Keratinocyte (primary cell): ENCODE measurements around the gene CSNK1G1. TPM values are rescaled to one million over a fixed set of nuclear protein-coding genes. Genes with fewer than 3 reads are reported as not detected.

ENCODE experiments used
- DNase-seq: peaks from one replicate; pipeline ENCODE4 v3.0.0-alpha.2; 2011; ENCODE audit warnings: low read depth, missing footprints, low spot score
- FAIRE-seq: peaks from 2 replicates; lab custom pipeline; 2011; peaks lifted over from hg19 to GRCh38; lab: Jason Lieb, UNC
- H2AFZ ChIP-seq: 2 replicates; pipeline ENCODE4 v1.6.0; 2012; ENCODE audit warnings: low read length, control low read depth, inconsistent platforms; ENCODE audit not compliant: control insufficient read depth
- H3K27ac ChIP-seq: 2 replicates; pipeline ENCODE4 v1.5.1; 2011; ENCODE audit warnings: low read length; ENCODE audit not compliant: control insufficient read depth, insufficient read depth
- H3K27me3 ChIP-seq: 3 replicates; pipeline ENCODE4 v1.6.0; 2011; ENCODE audit warnings: low read length; ENCODE audit not compliant: control insufficient read depth, insufficient read depth; ENCODE audit errors: extremely low read depth
- H3K36me3 ChIP-seq, 2 experiments: 2 replicates in 1 of 2; 3 replicates in 1 of 2; pipeline ENCODE4 v1.5.1; 2011; ENCODE audit warnings: low read length in 2 of 2, mild to moderate bottlenecking in 1 of 2; ENCODE audit not compliant: control insufficient read depth in 2 of 2, insufficient read depth in 2 of 2; ENCODE audit errors: extremely low read depth in 1 of 2
- H3K4me1 ChIP-seq: 3 replicates; pipeline ENCODE4 v1.5.1; 2011; ENCODE audit warnings: low read length; ENCODE audit not compliant: control insufficient read depth, insufficient read depth; ENCODE audit errors: extremely low read depth
- H3K4me2 ChIP-seq: 3 replicates; pipeline ENCODE4 v1.6.0; 2011; ENCODE audit warnings: low read depth, low read length; ENCODE audit not compliant: control insufficient read depth, insufficient read depth; ENCODE audit errors: extremely low read depth
- H3K4me3 ChIP-seq, 3 experiments: fragments of 200-600 bp in 1 of 3; sonication (generic) in 1 of 3; 2 replicates in 2 of 3; 3 replicates in 1 of 3; pipeline ENCODE4 v1.5.1; 2011 to 2016; ENCODE audit warnings: low read length in 3 of 3, mild to moderate bottlenecking in 3 of 3, control low read depth in 2 of 3, inconsistent platforms in 1 of 3, low read depth in 1 of 3, mixed read lengths in 1 of 3, mixed run types in 1 of 3, moderate library complexity in 1 of 3; ENCODE audit not compliant: control insufficient read depth in 2 of 3, insufficient read depth in 2 of 3; ENCODE audit errors: extremely low read depth in 1 of 3
- H3K79me2 ChIP-seq: 2 replicates; pipeline ENCODE4 v1.6.0; 2012; ENCODE audit warnings: low read length; ENCODE audit not compliant: control insufficient read depth, insufficient read depth
- H3K9ac ChIP-seq: 3 replicates; pipeline ENCODE4 v1.6.0; 2011; ENCODE audit warnings: low read length; ENCODE audit not compliant: control insufficient read depth, insufficient read depth; ENCODE audit errors: extremely low read depth
- H3K9me1 ChIP-seq: 3 replicates; pipeline ENCODE4 v1.6.0; 2011; ENCODE audit warnings: low read length; ENCODE audit not compliant: control insufficient read depth, insufficient read depth; ENCODE audit errors: extremely low read depth
- H3K9me3 ChIP-seq: 2 replicates; pipeline ENCODE4 v1.5.1; 2012; ENCODE audit warnings: low read depth, low read length; ENCODE audit not compliant: control insufficient read depth
- H4K20me1 ChIP-seq: 3 replicates; pipeline ENCODE4 v1.6.0; 2011; ENCODE audit warnings: low read length; ENCODE audit not compliant: control insufficient read depth, insufficient read depth; ENCODE audit errors: extremely low read depth
- EZH2 ChIP-seq: IDR thresholded peaks from one replicate; pipeline ENCODE4 v1.6.1; 2012; ENCODE audit warnings: inconsistent platforms, mild to moderate bottlenecking, low read length, moderate library complexity
- dilution Hi-C: fragments of 300-500 bp; cut with MboI; formaldehyde crosslinking; loops from one replicate; pipeline ENCODE4 v1.7.0; 2020; ENCODE audit warnings: low sequenced_read_pairs; ENCODE audit not compliant: extremely low pct_ligation_motif_present
- polyA plus RNA-seq, 5 experiments: library from polyadenylated mRNA; depleted of rRNA in 3 of 5; stranded (reverse) in 3 of 5; stranded (forward) in 1 of 5; unstranded in 1 of 5; fragments of >200 nt; gene quantifications; 1 replicate in 1 of 5; 2 replicates in 3 of 5; 3 replicates in 1 of 5; pipeline versions ENCODE4 v1.2.1 to v1.2.3, GENCODE V29; 2011 to 2012; ENCODE audit warnings: missing spikeins in 2 of 5, low read depth in 1 of 5, low replicate concordance in 1 of 5
- TF ChIP-seq, protein P1 (sequence below), 3 experiments: IDR thresholded peaks in 1 of 3; conservative IDR thresholded peaks in 1 of 3; optimal IDR thresholded peaks in 1 of 3; 2 replicates in 2 of 3; 3 replicates in 1 of 3; pipeline versions ENCODE3 to v1.5.1; 2011; ENCODE audit warnings: low read length in 3 of 3, mild to moderate bottlenecking in 3 of 3, moderate library complexity in 2 of 3, control low read depth in 1 of 3, inconsistent platforms in 1 of 3; ENCODE audit not compliant: insufficient read depth in 2 of 3; ENCODE audit errors: extremely low read depth in 1 of 3

The CSNK1G1 gene
- polyA plus RNA-seq, 1 donor (not counting 4 experiments of a cell fraction or from before 2014, with no cell fraction given) = 28.9 TPM

DNA sequence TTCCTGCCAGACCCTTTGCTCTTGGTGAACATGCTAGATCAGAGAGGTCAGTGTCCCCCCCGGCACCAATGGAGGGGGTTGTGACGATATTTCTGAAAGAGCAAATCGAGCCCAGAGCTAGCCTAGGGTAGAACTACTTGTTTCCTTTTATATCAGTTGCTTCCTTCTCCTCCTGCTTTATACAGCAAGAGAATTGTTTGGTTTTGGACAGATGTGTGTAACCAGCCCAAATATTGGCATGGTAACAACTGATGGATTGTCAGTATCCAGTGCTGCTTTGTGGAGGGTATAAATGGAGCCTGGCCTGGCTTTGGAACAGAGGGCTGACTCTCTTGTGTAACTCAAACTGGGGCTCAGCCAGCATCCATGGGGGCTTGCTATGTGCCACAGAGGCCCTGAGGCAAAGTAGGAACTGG is 233.0 kb downstream of the CSNK1G1 start:
- DNase-seq (no peak), FAIRE-seq (no peak)
- H2AFZ ChIP-seq = no peak overlapping the region
- H3K27me3 ChIP-seq = no peaks in the 10 kb centered on the region
- no peak overlapping the region for H3K4me3 ChIP-seq
- no peaks in the 10 kb centered on the region for H3K79me2 ChIP-seq
- no peak overlapping the region for H3K4me2 ChIP-seq
- no peaks in the 10 kb centered on the region for H3K9me1 ChIP-seq
- H3K4me1 ChIP-seq = no peaks in the 10 kb centered on the region
- H4K20me1 ChIP-seq = no peaks in the 10 kb centered on the region
- H3K36me3 ChIP-seq = peaks cover 25 to 32% of the 10 kb centered on the region in 2 experiments
- TF ChIP-seq EZH2 = no peak
- TF ChIP-seq, protein P1, sequence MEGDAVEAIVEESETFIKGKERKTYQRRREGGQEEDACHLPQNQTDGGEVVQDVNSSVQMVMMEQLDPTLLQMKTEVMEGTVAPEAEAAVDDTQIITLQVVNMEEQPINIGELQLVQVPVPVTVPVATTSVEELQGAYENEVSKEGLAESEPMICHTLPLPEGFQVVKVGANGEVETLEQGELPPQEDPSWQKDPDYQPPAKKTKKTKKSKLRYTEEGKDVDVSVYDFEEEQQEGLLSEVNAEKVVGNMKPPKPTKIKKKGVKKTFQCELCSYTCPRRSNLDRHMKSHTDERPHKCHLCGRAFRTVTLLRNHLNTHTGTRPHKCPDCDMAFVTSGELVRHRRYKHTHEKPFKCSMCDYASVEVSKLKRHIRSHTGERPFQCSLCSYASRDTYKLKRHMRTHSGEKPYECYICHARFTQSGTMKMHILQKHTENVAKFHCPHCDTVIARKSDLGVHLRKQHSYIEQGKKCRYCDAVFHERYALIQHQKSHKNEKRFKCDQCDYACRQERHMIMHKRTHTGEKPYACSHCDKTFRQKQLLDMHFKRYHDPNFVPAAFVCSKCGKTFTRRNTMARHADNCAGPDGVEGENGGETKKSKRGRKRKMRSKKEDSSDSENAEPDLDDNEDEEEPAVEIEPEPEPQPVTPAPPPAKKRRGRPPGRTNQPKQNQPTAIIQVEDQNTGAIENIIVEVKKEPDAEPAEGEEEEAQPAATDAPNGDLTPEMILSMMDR (optimal IDR thresholded peaks at IDR 0.05 in 1 of 3, IDR thresholded peaks at IDR 0.05 in 1 of 3, conservative IDR thresholded peaks at IDR 0.05 in 1 of 3; ENCODE audit: extremely low read depth in 1 of 3, insufficient read depth in 2 of 3, low read length in 3 of 3) = no peak
- dilution Hi-C loops = no loop called here
- H3K9ac ChIP-seq = no peak overlapping the region
- no peaks in the 10 kb centered on the region for H3K9me3 ChIP-seq
- no peak overlapping the region for H3K27ac ChIP-seq

DNA sequence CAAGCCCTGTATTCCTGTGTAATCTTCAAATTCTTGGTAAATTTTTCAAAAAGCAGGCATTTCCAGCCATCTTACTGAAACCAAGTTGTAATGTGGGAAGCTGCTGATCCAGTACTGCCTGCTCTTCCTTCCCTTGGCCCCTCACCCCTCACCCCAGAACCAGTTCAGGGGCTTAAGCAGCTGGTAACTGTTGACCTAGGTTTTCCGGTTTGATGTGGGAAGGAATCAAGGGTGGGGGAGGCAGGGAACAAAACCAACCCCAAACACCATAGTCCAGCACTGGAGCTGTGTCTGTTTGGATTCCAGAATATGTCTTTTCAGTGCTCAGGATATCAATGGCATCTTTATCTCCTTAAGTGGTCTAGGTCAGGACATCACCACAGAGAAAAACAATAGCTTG is 233.5 kb downstream of the CSNK1G1 start:
- dilution Hi-C loops = no loop called here
- H3K36me3 ChIP-seq = peaks cover 20 to 29% of the 10 kb centered on the region in 2 experiments
- H3K27me3 ChIP-seq = no peaks in the 10 kb centered on the region
- H3K4me2 ChIP-seq = no peak overlapping the region
- no peaks in the 10 kb centered on the region for H3K9me3 ChIP-seq
- H3K79me2 ChIP-seq = no peaks in the 10 kb centered on the region
- no peaks in the 10 kb centered on the region for H3K9me1 ChIP-seq
- FAIRE-seq (no peak), DNase-seq (no peak)
- no peak overlapping the region for H3K9ac ChIP-seq
- H3K27ac ChIP-seq = no peak overlapping the region
- TF ChIP-seq EZH2 = no peak
- TF ChIP-seq, protein P1 (optimal IDR thresholded peaks at IDR 0.05 in 1 of 3, IDR thresholded peaks at IDR 0.05 in 1 of 3, conservative IDR thresholded peaks at IDR 0.05 in 1 of 3; ENCODE audit: extremely low read depth in 1 of 3, insufficient read depth in 2 of 3, low read length in 3 of 3) = no peak
- H3K4me1 ChIP-seq = no peaks in the 10 kb centered on the region
- H2AFZ ChIP-seq = no peak overlapping the region
- H3K4me3 ChIP-seq = no peak overlapping the region
- no peaks in the 10 kb centered on the region for H4K20me1 ChIP-seq
